Hepatocyte (in vitro differentiated cells): ENCODE measurements around the gene TMEM30A. TPM values are rescaled to one million over a fixed set of nuclear protein-coding genes. Genes with fewer than 3 reads are reported as not detected.

Experiments used
- DNase-seq: peaks from one replicate; pipeline ENCODE4 v3.0.0-alpha.2; 2016; ENCODE audit warnings: low spot score
- H2AFZ ChIP-seq: fragments of 200-600 bp; sonication (generic); 2 replicates; pipeline ENCODE4 v1.6.0; 2016; ENCODE audit warnings: antibody characterized with exemption, mild to moderate bottlenecking
- H3K27ac ChIP-seq: fragments of 200-600 bp; sonication (generic); 2 replicates; pipeline ENCODE4 v1.5.1; 2016; ENCODE audit warnings: mild to moderate bottlenecking
- H3K27me3 ChIP-seq: fragments of 200-600 bp; sonication (generic); 2 replicates; pipeline ENCODE4 v1.6.1; 2016
- H3K36me3 ChIP-seq: fragments of 200-600 bp; sonication (generic); replicated peaks from 2 replicates; pipeline ENCODE4 v1.5.1; 2016; ENCODE audit warnings: low read depth; ENCODE audit not compliant: insufficient read depth
- H3K4me1 ChIP-seq: fragments of 200-600 bp; sonication (generic); 2 replicates; pipeline ENCODE4 v1.5.1; 2016; ENCODE audit warnings: mild to moderate bottlenecking, moderate library complexity; ENCODE audit not compliant: insufficient read depth
- H3K4me2 ChIP-seq: fragments of 200-600 bp; sonication (generic); 2 replicates; pipeline ENCODE4 v1.6.0; 2016
- H3K4me3 ChIP-seq: fragments of 200-600 bp; sonication (generic); 2 replicates; pipeline ENCODE4 v1.5.1; 2016; ENCODE audit warnings: mild to moderate bottlenecking
- H3K79me2 ChIP-seq: fragments of 200-600 bp; sonication (generic); 2 replicates; pipeline ENCODE4 v1.6.0; 2017; ENCODE audit warnings: mild to moderate bottlenecking
- H3K9me2 ChIP-seq: fragments of 200-600 bp; sonication (generic); replicated peaks from 2 replicates; pipeline ENCODE4 v1.6.0; 2017; ENCODE audit warnings: mild to moderate bottlenecking; ENCODE audit not compliant: insufficient read depth
- H3K9me3 ChIP-seq: fragments of 200-600 bp; sonication (generic); 2 replicates; pipeline ENCODE4 v1.5.1; 2016; ENCODE audit warnings: low read depth, mild to moderate bottlenecking
- H4K20me1 ChIP-seq: fragments of 200-600 bp; sonication (generic); 2 replicates; pipeline ENCODE4 v1.6.0; 2016; ENCODE audit warnings: mild to moderate bottlenecking; ENCODE audit not compliant: insufficient read depth, poor library complexity, severe bottlenecking
- CTCF ChIP-seq: fragments of 200-600 bp; sonication (generic); IDR thresholded peaks from 2 replicates; pipeline ENCODE4 v1.5.1; 2016; ENCODE audit warnings: antibody characterized with exemption, mild to moderate bottlenecking; ENCODE audit not compliant: poor library complexity
- EZH2 ChIP-seq: fragments of 200-600 bp; sonication (generic); IDR thresholded peaks from 2 replicates; pipeline ENCODE4 v1.6.1; 2016; ENCODE audit warnings: antibody characterized with exemption, mild to moderate bottlenecking, borderline replicate concordance
- EZH2phosphoT487 ChIP-seq: fragments of 200-600 bp; sonication (generic); IDR thresholded peaks from one replicate; pipeline ENCODE4 v1.6.1; 2018; ENCODE audit warnings: antibody characterized with exemption, mild to moderate bottlenecking, low read depth, moderate library complexity; ENCODE audit not compliant: unreplicated experiment, severe bottlenecking
- WGBS: methylation state at CpG from one replicate; pipeline ENCODE4 v1.1.6; 2016; ENCODE audit warnings: low lambda C conversion rate; ENCODE audit errors: missing lambda C conversion rate; 5-methylcytosine and 5-hydroxymethylcytosine counted together
- polyA plus RNA-seq: library from polyadenylated mRNA; unstranded; fragments of >200 nt; fragmentation: Nextera tagmentation; extraction: Ambion mirVana; gene quantifications from 2 replicates; pipeline ENCODE4 v1.2.1, GENCODE V29; 2016
- total RNA-seq: library from RNA; depleted of rRNA; stranded (reverse); fragments of >200 nt; gene quantifications from 2 replicates; pipeline ENCODE4 v1.2.3, GENCODE V29; 2014

The TMEM30A gene
- total and polyA plus RNA-seq, 2 experiments from 2014 or later = 71.1 to 165 TPM

GRCh38 chr6:75301537-75301936 is 16.9 kb upstream of the TMEM30A start:
- no peak for TF ChIP-seq EZH2phosphoT487
- TF ChIP-seq EZH2 = no peak
- TF ChIP-seq CTCF = no peak
- Histone ChIP-seq H3K4me1 (no peaks in the 10 kb centered on the region), H3K36me3 (no peaks in the 10 kb centered on the region), H2AFZ (no peak overlapping the region), H3K79me2 (no peaks in the 10 kb centered on the region), H3K27me3 (no peaks in the 10 kb centered on the region), H3K4me2 (no peak overlapping the region), H3K27ac (no peak overlapping the region), H3K9me2 (no peaks in the 10 kb centered on the region), H3K4me3 (no peak overlapping the region), H4K20me1 (no peaks in the 10 kb centered on the region), H3K9me3 (no peaks in the 10 kb centered on the region)
- DNase-seq = no peak

GRCh38 chr6:75301088-75301487 is 16.5 kb upstream of the TMEM30A start:
- WGBS = 95% methylated on average over 2 of the region's 2 CpGs
- no peak for DNase-seq
- no peak for TF ChIP-seq CTCF
- no peak for TF ChIP-seq EZH2
- TF ChIP-seq EZH2phosphoT487 = no peak
- Histone ChIP-seq H3K9me3 (no peaks in the 10 kb centered on the region), H3K36me3 (no peaks in the 10 kb centered on the region), H3K27me3 (no peaks in the 10 kb centered on the region), H3K27ac (no peak overlapping the region), H3K79me2 (no peaks in the 10 kb centered on the region), H3K9me2 (no peaks in the 10 kb centered on the region), H3K4me2 (no peak overlapping the region), H3K4me1 (no peaks in the 10 kb centered on the region), H4K20me1 (no peaks in the 10 kb centered on the region), H2AFZ (no peak overlapping the region), H3K4me3 (no peak overlapping the region)

- H3K4me1 ChIP-seq = no peaks in the 10 kb centered on the region
- no peak overlapping the region for H3K4me2 ChIP-seq
- H3K4me3 ChIP-seq = no peak overlapping the region
- H3K79me2 ChIP-seq = no peaks in the 10 kb centered on the region
- no peaks in the 10 kb centered on the region for H3K9me2 ChIP-seq
- no peaks in the 10 kb centered on the region for H3K9me3 ChIP-seq
- no peaks in the 10 kb centered on the region for H3K36me3 ChIP-seq
- 88% methylated on average over 1 of the region's 1 CpG for WGBS
- DNase-seq = no peak
- H3K27me3 ChIP-seq = no peaks in the 10 kb centered on the region
- H4K20me1 ChIP-seq = no peaks in the 10 kb centered on the region
- no peak overlapping the region for H2AFZ ChIP-seq
- no peak for TF ChIP-seq EZH2
- no peak overlapping the region for H3K27ac ChIP-seq
Measured at GRCh38 chr6:75300531-75300855, 15.9 kb upstream of the TMEM30A start.

- no peaks in the 10 kb centered on the region for H3K9me3 ChIP-seq
- no peaks in the 10 kb centered on the region for H3K9me2 ChIP-seq
- no peaks in the 10 kb centered on the region for H3K27me3 ChIP-seq
- H3K79me2 ChIP-seq = no peaks in the 10 kb centered on the region
- H3K4me3 ChIP-seq = no peak overlapping the region
- H3K36me3 ChIP-seq = no peaks in the 10 kb centered on the region
- no peak for DNase-seq
- H4K20me1 ChIP-seq = no peaks in the 10 kb centered on the region
- H3K4me1 ChIP-seq = no peaks in the 10 kb centered on the region
- no peak overlapping the region for H3K4me2 ChIP-seq
- TF ChIP-seq CTCF (no peak), EZH2phosphoT487 (no peak), EZH2 (no peak)
- H2AFZ ChIP-seq = no peak overlapping the region
- H3K27ac ChIP-seq = no peak overlapping the region
- WGBS = 79% methylated on average over 2 of the region's 2 CpGs
Measured at GRCh38 chr6:75299801-75300530, 15.4 kb upstream of the TMEM30A start.
